IMR-90 (cell line): Measurements from ENCODE around the gene ETFRF1.

Experiments
- BHLHE40 ChIP-seq: fragments of 150-350 bp; IDR thresholded peaks from 2 replicates; pipeline ENCODE4 v1.6.1; 2016; ENCODE audit warnings: mild to moderate bottlenecking, low read depth, low read length
- CEBPB ChIP-seq: IDR thresholded peaks from 2 replicates; pipeline ENCODE4 v1.6.1; 2012; ENCODE audit warnings: low read depth, low read length, improper control_type of control experiment
- CHD1 ChIP-seq: IDR thresholded peaks from 2 replicates; pipeline ENCODE4 v1.6.1; 2012; ENCODE audit warnings: low read depth, low read length, improper control_type of control experiment
- CTCF ChIP-seq: conservative IDR thresholded peaks from 2 replicates; pipeline ENCODE4 v1.5.1; 2012; ENCODE audit warnings: mild to moderate bottlenecking, low read depth, low read length, improper control_type of control experiment
- MAFK ChIP-seq: IDR thresholded peaks from 2 replicates; pipeline ENCODE4 v1.6.1; 2012; ENCODE audit warnings: low read depth, low read length, improper control_type of control experiment
- MXI1 ChIP-seq: IDR thresholded peaks from 2 replicates; pipeline ENCODE4 v1.6.1; 2012; ENCODE audit warnings: low read depth, mild to moderate bottlenecking, low read length, moderate library complexity, borderline replicate concordance
- NFE2L2 ChIP-seq: fragments of 150-350 bp; IDR thresholded peaks from 2 replicates; pipeline ENCODE4 v1.6.1; 2016; ENCODE audit warnings: low read depth, mild to moderate bottlenecking, low read length
- POLR2A ChIP-seq: IDR thresholded peaks from 2 replicates; pipeline ENCODE4 v1.6.1; 2012; ENCODE audit warnings: mild to moderate bottlenecking, low read depth, low read length
- RAD21 ChIP-seq: IDR thresholded peaks from 2 replicates; pipeline ENCODE4 v1.6.1; 2012; ENCODE audit warnings: low read length, improper control_type of control experiment
- RFX5 ChIP-seq: IDR thresholded peaks from 2 replicates; pipeline ENCODE4 v1.8.0; 2012; ENCODE audit warnings: low read depth, mild to moderate bottlenecking, low read length, moderate library complexity
- SMC3 ChIP-seq: fragments of 150-350 bp; IDR thresholded peaks from 2 replicates; pipeline ENCODE4 v1.6.1; 2016; ENCODE audit warnings: low read depth, mild to moderate bottlenecking, antibody characterized with exemption, low read length, moderate library complexity
- USF2 ChIP-seq: fragments of 150-350 bp; IDR thresholded peaks from 2 replicates; pipeline ENCODE4 v1.6.1; 2017; ENCODE audit warnings: mild to moderate bottlenecking, antibody characterized with exemption, low read length, low read depth

- TF ChIP-seq CTCF (no peak), POLR2A (no peak), RFX5 (no peak), RAD21 (no peak), SMC3 (no peak), MAFK (peak; percentile 57; the same call in 1 of the 2 replicates), NFE2L2 (no peak), CEBPB (no peak), MXI1 (no peak), CHD1 (no peak), BHLHE40 (no peak), USF2 (no peak)
Measured at GRCh38 chr12:25207846-25208245, 12.8 kb downstream of the ETFRF1 start.
